Dedifferentiated amniotic fluid mesenchymal stem cell (primary cell): ENCODE data around the gene KCTD7.
A peak's percentile ranks its signal among the peaks of the same experiment; 100 is the strongest.
"Not testable (repeated sequence)": the region's sequence is repeated elsewhere in the genome, so short reads cannot be mapped to it uniquely, and the experiment has no call there.

ENCODE experiments used
- DNase-seq: peaks from one replicate; pipeline ENCODE4 v3.0.0-alpha.2; 2016; ENCODE audit errors: extremely low spot score

Gene KCTD7

DNA sequence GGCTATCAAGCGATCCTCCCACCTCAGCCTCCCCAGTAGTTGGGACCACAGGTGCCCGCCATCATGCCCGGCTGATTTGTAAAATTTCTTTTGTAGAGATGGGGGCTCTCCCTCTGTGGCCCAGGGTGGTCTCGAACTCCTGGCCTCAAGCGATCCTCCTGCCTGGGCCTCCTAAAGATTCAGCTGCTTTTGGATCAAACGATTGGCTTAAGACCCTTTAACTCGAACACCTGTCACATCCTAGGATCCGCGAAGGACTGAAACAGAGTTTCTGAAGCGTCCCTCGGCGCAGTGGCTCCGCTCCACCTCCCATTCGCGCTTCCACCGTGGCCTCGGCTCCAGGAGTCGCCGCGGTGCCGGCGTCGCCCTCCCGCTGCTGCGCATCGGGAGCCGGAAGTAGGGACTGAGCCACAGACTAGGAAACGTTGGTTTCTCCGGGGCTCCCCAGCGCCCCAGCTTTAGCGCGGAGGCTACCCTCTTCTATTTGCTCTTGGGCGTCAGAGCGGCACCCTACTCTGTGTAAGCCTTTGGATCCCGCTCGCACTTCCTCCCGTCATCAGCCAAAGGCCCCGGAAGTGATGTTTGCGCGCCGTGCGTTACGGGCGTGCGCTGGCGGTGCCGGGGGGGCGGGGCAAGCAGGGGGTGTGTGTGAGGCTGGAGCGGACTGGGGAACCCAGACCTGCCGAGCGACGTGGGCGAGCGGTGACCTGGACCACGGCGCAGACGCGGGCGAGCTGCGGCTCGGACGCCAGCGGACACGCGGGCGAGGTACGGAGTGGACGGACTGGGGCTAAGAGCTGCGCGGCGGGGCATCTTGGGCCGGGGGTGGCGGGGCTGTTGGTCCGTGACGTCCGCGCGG, 53.0 kb downstream of the KCTD7 start:
- peak; percentile 94 for DNase-seq

GRCh38 chr7:66682350-66683093, 53.8 kb downstream of the KCTD7 start:
- peak; percentile 32 for DNase-seq

DNA sequence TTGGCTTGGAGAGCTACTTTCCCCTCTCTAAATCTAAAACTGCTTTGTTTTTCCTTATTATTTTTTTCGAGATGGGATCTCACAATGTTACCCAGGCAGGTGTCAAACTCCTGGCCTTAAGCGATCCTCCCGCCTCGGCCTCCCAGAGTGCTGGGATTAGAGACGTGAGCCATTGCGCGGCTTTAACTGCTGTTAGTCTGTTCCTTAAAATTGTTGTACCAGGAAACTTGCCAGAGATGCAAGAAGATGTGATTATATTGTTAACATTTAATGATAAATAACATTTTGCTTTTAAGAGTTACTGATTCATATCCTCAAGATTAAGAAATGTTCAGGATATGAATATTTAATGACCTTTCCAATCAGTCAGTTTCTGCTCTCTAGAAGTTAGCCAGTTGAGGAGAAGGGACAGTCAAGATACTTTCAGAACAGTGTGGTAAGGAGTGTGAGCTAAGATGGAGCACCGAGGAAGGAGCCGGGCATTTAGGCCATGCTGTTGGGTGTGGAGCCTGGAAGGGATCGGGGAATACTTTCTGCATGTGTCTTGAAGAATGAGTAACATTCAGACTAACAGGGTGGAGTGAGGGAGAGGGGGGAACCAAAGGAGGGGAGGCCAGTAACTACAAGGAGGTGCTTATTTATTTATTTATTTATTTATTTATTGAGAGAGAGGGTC, 54.6 kb downstream of the KCTD7 start:
- DNase-seq: peak; percentile 27

DNA sequence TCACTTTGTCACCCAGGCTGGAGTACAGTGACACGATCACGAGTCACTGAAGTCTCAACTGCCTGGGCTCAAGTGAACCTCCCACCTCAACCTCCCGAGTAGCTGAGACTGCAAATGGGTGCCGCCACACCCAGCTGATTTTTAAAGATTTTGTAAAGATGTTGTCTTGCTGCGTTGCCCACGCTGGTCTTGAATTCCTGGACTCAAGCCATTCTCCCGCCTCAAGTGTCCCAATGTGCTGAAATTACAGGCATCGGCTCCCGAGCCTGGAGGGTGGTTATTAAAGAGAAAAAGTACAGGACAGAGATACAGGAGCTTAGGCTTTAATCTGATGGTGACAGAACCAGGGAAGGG, 55.1 kb downstream of the KCTD7 start:
- no peak for DNase-seq

DNA sequence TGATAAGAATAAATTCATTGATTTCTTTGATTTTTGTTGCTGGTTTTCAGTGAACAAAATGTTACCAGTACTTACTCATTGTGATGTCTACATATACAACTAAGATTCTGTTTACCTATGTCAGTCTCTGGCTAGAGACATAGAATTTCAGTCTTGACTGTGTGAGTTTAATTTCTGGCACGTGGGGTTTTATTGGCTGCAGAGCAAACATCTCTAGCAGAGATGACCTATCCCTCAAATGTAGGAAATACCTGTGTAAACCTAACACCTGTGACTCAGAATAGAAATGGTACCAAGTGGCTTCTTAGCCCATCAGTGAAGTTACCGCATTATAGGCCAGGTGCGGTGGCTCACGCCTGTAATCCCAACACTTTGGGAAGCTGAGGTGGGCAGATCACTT, 57.0 kb downstream of the KCTD7 start:
- not testable (repeated sequence) for DNase-seq

DNA sequence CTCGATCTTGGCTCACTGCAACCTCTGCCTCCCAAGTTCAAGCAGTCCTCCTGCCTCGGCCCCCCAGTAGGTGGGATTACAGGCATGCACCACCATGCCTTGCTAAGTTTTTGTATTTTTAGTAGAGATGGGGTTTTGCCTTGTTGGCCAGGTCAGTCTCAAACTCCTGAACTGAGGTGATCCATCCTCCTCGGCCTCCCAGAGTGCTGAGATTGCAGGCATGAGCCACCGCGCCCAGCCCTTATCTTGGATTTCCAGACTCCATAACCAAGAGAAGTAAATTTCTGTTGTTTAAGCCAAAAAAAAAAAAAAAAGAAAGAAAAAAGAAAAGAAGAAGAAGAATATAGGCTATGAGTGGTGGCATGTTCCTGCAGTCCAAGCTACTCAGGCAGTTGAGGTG, 58.5 kb downstream of the KCTD7 start:
- DNase-seq: no peak

DNA sequence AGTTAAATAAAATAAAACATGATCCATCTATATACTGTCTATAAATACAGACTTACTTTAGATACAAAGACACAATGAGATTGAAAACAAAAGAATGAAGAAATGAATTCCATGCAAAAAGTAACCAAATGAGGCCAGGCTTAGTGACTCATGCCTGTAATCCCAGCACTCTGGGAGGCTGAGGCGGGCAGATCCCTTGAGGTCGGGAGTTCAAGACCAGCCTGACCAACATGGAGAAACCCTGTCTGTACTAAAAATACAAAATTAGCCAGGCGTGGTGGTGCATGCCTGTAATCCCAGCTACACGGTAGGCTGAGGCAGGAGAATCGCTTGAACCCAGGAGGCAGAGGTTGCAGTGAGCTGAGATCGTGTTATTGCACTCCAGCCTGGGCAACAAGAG, 59.0 kb downstream of the KCTD7 start:
- DNase-seq: not testable (repeated sequence)

DNA sequence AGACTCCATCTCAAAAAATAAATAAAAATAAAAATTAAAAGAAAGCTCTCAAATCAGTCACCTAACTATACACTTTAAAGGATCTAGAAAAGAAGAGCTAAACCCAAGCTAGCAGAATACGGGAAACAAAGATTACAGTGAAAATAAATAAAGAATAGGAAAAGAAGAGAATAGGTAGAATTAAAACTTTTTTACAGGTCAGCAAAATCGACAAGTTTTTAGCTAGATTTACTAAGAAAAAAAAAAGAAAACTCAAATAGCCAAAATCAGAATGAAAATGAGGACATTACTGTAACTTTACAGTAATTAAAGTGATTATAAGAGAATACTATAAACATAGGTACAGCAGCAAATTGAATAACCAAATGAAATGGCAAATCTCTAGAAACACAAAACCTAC, 60.4 kb downstream of the KCTD7 start:
- DNase-seq: no peak

DNA sequence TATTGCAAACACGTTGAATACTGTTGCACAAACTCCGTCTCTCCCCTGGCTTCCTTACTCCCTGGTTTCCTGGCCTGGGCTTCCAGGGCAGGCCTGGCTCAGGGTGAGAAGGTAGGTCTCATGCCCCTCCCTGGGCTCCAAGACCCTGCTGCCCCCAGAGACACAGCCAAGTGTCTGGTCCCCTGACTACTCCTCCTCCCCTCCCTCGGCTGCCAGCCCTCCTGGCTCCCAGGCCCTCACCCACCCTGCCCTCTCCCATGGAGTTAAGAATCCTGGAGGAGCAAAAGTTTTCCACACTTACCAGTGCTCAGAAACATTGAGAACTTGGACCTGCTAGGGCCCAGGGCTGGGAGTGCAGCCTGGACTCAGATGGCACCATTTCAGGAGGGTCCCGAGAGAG, 64.7 kb downstream of the KCTD7 start:
- DNase-seq: no peak
